Keratinocyte (primary cell): ENCODE measurements around the gene SNRK.

ENCODE experiments used
- CTCF ChIP-seq, 3 experiments: IDR thresholded peaks in 1 of 3; conservative IDR thresholded peaks in 1 of 3; optimal IDR thresholded peaks in 1 of 3; 2 replicates in 2 of 3; 3 replicates in 1 of 3; pipeline versions ENCODE3 to v1.5.1; 2011; ENCODE audit warnings: low read length in 3 of 3, mild to moderate bottlenecking in 3 of 3, moderate library complexity in 2 of 3, control low read depth in 1 of 3, inconsistent platforms in 1 of 3; ENCODE audit not compliant: insufficient read depth in 2 of 3; ENCODE audit errors: extremely low read depth in 1 of 3
- EZH2 ChIP-seq: IDR thresholded peaks from one replicate; pipeline ENCODE4 v1.6.1; 2012; ENCODE audit warnings: inconsistent platforms, mild to moderate bottlenecking, low read length, moderate library complexity

DNA sequence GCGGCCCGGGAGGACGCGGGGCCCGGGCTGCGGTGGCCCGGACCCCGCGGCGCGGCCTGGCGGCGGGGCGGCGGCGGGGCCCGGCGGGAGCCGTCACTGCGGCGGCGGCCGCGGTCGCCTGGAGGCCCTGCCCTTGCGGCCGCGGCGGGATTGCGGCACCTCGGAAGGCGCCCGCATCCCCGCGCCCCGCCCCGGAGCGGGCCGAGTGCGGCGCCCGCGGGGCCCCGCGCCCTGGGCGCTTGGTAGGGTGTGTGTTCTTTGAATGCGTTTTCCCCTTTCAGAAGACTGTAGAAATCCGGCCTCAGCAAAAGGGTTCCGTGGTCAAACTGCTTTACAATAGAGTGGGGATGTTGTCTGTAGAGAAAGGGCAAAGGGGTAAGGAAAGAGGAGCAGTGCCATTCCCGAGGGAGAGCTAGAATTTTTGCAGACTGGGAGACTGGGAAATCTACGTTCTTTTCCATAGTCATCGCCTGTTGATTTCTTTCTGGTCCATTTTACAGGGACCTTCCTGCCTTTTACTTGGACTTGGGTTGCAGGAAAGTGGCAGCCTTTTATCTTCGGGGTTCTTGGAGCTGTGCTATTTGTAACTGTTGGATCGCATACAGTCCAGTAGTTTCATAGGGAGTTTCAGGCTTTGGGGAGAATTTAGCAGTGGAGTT is 630 bp downstream of the SNRK start:
- TF ChIP-seq CTCF (optimal IDR thresholded peaks at IDR 0.05 in 1 of 3, IDR thresholded peaks at IDR 0.05 in 1 of 3, conservative IDR thresholded peaks at IDR 0.05 in 1 of 3; ENCODE audit: extremely low read depth in 1 of 3, insufficient read depth in 2 of 3, low read length in 3 of 3) (no peak), EZH2 (no peak)
